Central memory CD8-positive, alpha-beta T cell (primary cell): ENCODE measurements around the gene PHLDA3.

Source experiments
- ATAC-seq: fragments of 150-1000 bp; cut with Tn5 transposase; replicated peaks from 2 replicates; pipeline ENCODE4 v1.10.0; 2022; ENCODE audit warnings: mild to moderate bottlenecking, moderate FRiP score, moderate number of reproducible peaks; ENCODE audit not compliant: poor library complexity, severe bottlenecking; ENCODE audit errors: extremely low read depth
- DNase-seq, 2 donors: peaks; one replicate each; pipeline ENCODE4 v3.0.0; 2021; ENCODE audit warnings: low spot score in 2 of 2
- H3K27ac Mint-ChIP-seq: one replicate; pipeline ENCODE4 v1.8.0; 2022; ENCODE audit warnings: low read depth, mild to moderate bottlenecking, moderate library complexity, mixed read lengths
- H3K27me3 Mint-ChIP-seq: one replicate; pipeline ENCODE4 v1.8.0; 2022; ENCODE audit warnings: mixed read lengths
- H3K36me3 Mint-ChIP-seq: one replicate; pipeline ENCODE4 v1.8.0; 2022; ENCODE audit warnings: mild to moderate bottlenecking, moderate library complexity, mixed read lengths; ENCODE audit not compliant: insufficient read depth
- H3K4me1 Mint-ChIP-seq: one replicate; pipeline ENCODE4 v1.8.0; 2022; ENCODE audit warnings: mixed read lengths
- H3K4me3 Mint-ChIP-seq: one replicate; pipeline ENCODE4 v1.8.0; 2022; ENCODE audit warnings: mild to moderate bottlenecking, moderate library complexity, mixed read lengths
- H3K9me3 Mint-ChIP-seq: one replicate; pipeline ENCODE4 v1.8.0; 2022; ENCODE audit warnings: mixed read lengths

Gene PHLDA3

GRCh38 chr1:201447903-201448871 is 20.8 kb downstream of the PHLDA3 start:
- ATAC-seq: peak; percentile 76
- Mint-ChIP-seq H3K9me3 (no peaks in the 10 kb centered on the region), H3K4me1 (peaks cover 6% of the 10 kb centered on the region), H3K27me3 (peaks cover 41% of the 10 kb centered on the region), H3K36me3 (no peaks in the 10 kb centered on the region), H3K27ac (no peak overlapping the region), H3K4me3 (no peak overlapping the region)
- peak in 1 of 2 donors; percentile 28 for DNase-seq

- Mint-ChIP-seq H3K27me3 (peaks cover 24% of the 10 kb centered on the region), H3K4me1 (peaks cover 6% of the 10 kb centered on the region), H3K4me3 (no peak overlapping the region)
Observed at GRCh38 chr1:201445310-201445709, 23.7 kb downstream of the PHLDA3 start.

GRCh38 chr1:201444792-201445191 is 24.2 kb downstream of the PHLDA3 start:
- Mint-ChIP-seq H3K36me3 (no peaks in the 10 kb centered on the region), H3K27me3 (peaks cover 24% of the 10 kb centered on the region), H3K4me3 (no peak overlapping the region), H3K9me3 (no peaks in the 10 kb centered on the region), H3K27ac (no peak overlapping the region), H3K4me1 (peaks cover 6% of the 10 kb centered on the region)
- no peak for DNase-seq
- no peak for ATAC-seq

More at GRCh38 chr1:201445310-201445709, 23.7 kb downstream of the PHLDA3 start:
- Mint-ChIP-seq H3K9me3 (no peaks in the 10 kb centered on the region), H3K36me3 (no peaks in the 10 kb centered on the region), H3K27ac (no peak overlapping the region)
- ATAC-seq (no peak), DNase-seq (no peak)

- Mint-ChIP-seq H3K4me1 (peaks cover 6% of the 10 kb centered on the region), H3K27ac (no peak overlapping the region), H3K27me3 (peaks cover 17% of the 10 kb centered on the region), H3K4me3 (no peak overlapping the region), H3K36me3 (no peaks in the 10 kb centered on the region), H3K9me3 (no peaks in the 10 kb centered on the region)
- ATAC-seq: no peak
- DNase-seq: no peak
Observed at GRCh38 chr1:201443747-201444146, 25.2 kb downstream of the PHLDA3 start.

GRCh38 chr1:201436969-201437368 is 32.0 kb downstream of the PHLDA3 start:
- DNase-seq (no peak), ATAC-seq (no peak)
- Mint-ChIP-seq H3K27me3 (peaks cover 28% of the 10 kb centered on the region), H3K36me3 (peaks cover 8% of the 10 kb centered on the region), H3K4me3 (no peak overlapping the region), H3K9me3 (no peaks in the 10 kb centered on the region), H3K4me1 (no peaks in the 10 kb centered on the region), H3K27ac (no peak overlapping the region)

GRCh38 chr1:201436393-201436792 is 32.6 kb downstream of the PHLDA3 start:
- peaks cover 29% of the 10 kb centered on the region for H3K27me3 Mint-ChIP-seq
- no peak overlapping the region for H3K4me3 Mint-ChIP-seq
- ATAC-seq (no peak), DNase-seq (no peak)
- no peaks in the 10 kb centered on the region for H3K9me3 Mint-ChIP-seq
- H3K27ac Mint-ChIP-seq: no peak overlapping the region
- peaks cover 8% of the 10 kb centered on the region for H3K36me3 Mint-ChIP-seq
- H3K4me1 Mint-ChIP-seq: no peaks in the 10 kb centered on the region

- Mint-ChIP-seq H3K27me3 (peaks cover 51% of the 10 kb centered on the region), H3K27ac (no peak overlapping the region), H3K36me3 (peaks cover 8% of the 10 kb centered on the region), H3K9me3 (no peaks in the 10 kb centered on the region), H3K4me3 (no peak overlapping the region), H3K4me1 (no peaks in the 10 kb centered on the region)
- DNase-seq (no peak), ATAC-seq (no peak)
Observed at GRCh38 chr1:201434266-201434665, 34.7 kb downstream of the PHLDA3 start.

GRCh38 chr1:201433609-201434008 is 35.4 kb downstream of the PHLDA3 start:
- DNase-seq (no peak), ATAC-seq (no peak)
- Mint-ChIP-seq H3K4me3 (no peak overlapping the region), H3K36me3 (peaks cover 8% of the 10 kb centered on the region), H3K4me1 (no peaks in the 10 kb centered on the region), H3K9me3 (no peaks in the 10 kb centered on the region), H3K27me3 (peaks cover 56% of the 10 kb centered on the region), H3K27ac (no peak overlapping the region)

- Mint-ChIP-seq H3K27ac (no peak overlapping the region), H3K4me1 (no peaks in the 10 kb centered on the region), H3K36me3 (peaks cover 5% of the 10 kb centered on the region), H3K27me3 (peaks cover 33% of the 10 kb centered on the region), H3K4me3 (no peak overlapping the region), H3K9me3 (no peaks in the 10 kb centered on the region)
- DNase-seq (no peak), ATAC-seq (no peak)
Observed at GRCh38 chr1:201430776-201431175, 38.2 kb downstream of the PHLDA3 start.

GRCh38 chr1:201429736-201430501 is 39.1 kb downstream of the PHLDA3 start:
- no peak overlapping the region for H3K4me3 Mint-ChIP-seq
- H3K36me3 Mint-ChIP-seq: no peaks in the 10 kb centered on the region
- no peak overlapping the region for H3K27ac Mint-ChIP-seq
- no peaks in the 10 kb centered on the region for H3K9me3 Mint-ChIP-seq
- DNase-seq (no peak), ATAC-seq (no peak)
- H3K4me1 Mint-ChIP-seq: no peaks in the 10 kb centered on the region
- H3K27me3 Mint-ChIP-seq: peaks cover 33% of the 10 kb centered on the region

- no peak for DNase-seq
- Mint-ChIP-seq H3K4me3 (no peak overlapping the region), H3K9me3 (no peaks in the 10 kb centered on the region), H3K4me1 (no peaks in the 10 kb centered on the region), H3K36me3 (peaks cover 1% of the 10 kb centered on the region), H3K27ac (peak overlapping the region; percentile 71), H3K27me3 (peaks cover 33% of the 10 kb centered on the region)
- ATAC-seq: no peak
Observed at GRCh38 chr1:201427963-201428362, 41.0 kb downstream of the PHLDA3 start.

GRCh38 chr1:201426479-201427310 is 42.3 kb downstream of the PHLDA3 start:
- no peaks in the 10 kb centered on the region for H3K4me1 Mint-ChIP-seq
- H3K36me3 Mint-ChIP-seq: peaks cover 1% of the 10 kb centered on the region
- ATAC-seq: no peak
- H3K9me3 Mint-ChIP-seq: no peaks in the 10 kb centered on the region
- no peak for DNase-seq
- no peak overlapping the region for H3K4me3 Mint-ChIP-seq
- no peak overlapping the region for H3K27ac Mint-ChIP-seq
- peaks cover 33% of the 10 kb centered on the region for H3K27me3 Mint-ChIP-seq
